Upper lobe of right lung (tissue), 1 donor: ENCODE data around the gene GABPA. TPM values are rescaled to one million over a fixed set of nuclear protein-coding genes. Genes with fewer than 3 reads are reported as not detected.
"Not testable (repeated sequence)": the region's sequence is repeated elsewhere in the genome, so short reads cannot be mapped to it uniquely, and the experiment has no call there.

Source experiments
- ATAC-seq: fragments of 200-7000 bp; cut with Tn5 transposase; one replicate; pipeline ENCODE4 v1.9.1; 2020; ENCODE audit warnings: mild to moderate bottlenecking, moderate library complexity
- DNase-seq: peaks from one replicate; pipeline ENCODE4 v3.0.0-alpha.2; 2020
- H3K27ac ChIP-seq: fragments of 200-600 bp; one replicate; pipeline ENCODE4 v1.8.0; 2022
- H3K27me3 ChIP-seq: fragments of 200-600 bp; one replicate; pipeline ENCODE4 v1.8.0; 2022; ENCODE audit warnings: mild to moderate bottlenecking
- H3K36me3 ChIP-seq: fragments of 200-600 bp; one replicate; pipeline ENCODE4 v1.8.0; 2022
- H3K4me1 ChIP-seq: fragments of 200-600 bp; one replicate; pipeline ENCODE4 v1.8.0; 2022
- H3K4me3 ChIP-seq: fragments of 200-600 bp; one replicate; pipeline ENCODE4 v1.8.0; 2022; ENCODE audit warnings: mild to moderate bottlenecking
- H3K9me3 ChIP-seq: fragments of 200-600 bp; one replicate; pipeline ENCODE4 v1.8.0; 2022
- intact Hi-C: fragments of 100-400 bp; cut with DNase I; formaldehyde crosslinking; loops from one replicate; pipeline ENCODE4 v1.11.0; 2022
- total RNA-seq: library from RNA; stranded (reverse); fragmentation: NEBNext Ultra II Directional; extraction: Animal tissue kit (Norgen Biotek cat#: 25700); gene quantifications from one replicate; pipeline ENCODE4 v1.2.1, GENCODE V29; 2021
- TF ChIP-seq, protein P1 (sequence below): fragments of 200-600 bp; IDR thresholded peaks from one replicate; pipeline ENCODE4 v1.8.0; 2022; ENCODE audit warnings: antibody characterized with exemption
- donor health status: DM: no; HTN: yes; CAD: no; lungs with severe emphysema.

GABPA gene
- total RNA-seq, 1 donor from 2014 or later = 27.8 TPM

DNA sequence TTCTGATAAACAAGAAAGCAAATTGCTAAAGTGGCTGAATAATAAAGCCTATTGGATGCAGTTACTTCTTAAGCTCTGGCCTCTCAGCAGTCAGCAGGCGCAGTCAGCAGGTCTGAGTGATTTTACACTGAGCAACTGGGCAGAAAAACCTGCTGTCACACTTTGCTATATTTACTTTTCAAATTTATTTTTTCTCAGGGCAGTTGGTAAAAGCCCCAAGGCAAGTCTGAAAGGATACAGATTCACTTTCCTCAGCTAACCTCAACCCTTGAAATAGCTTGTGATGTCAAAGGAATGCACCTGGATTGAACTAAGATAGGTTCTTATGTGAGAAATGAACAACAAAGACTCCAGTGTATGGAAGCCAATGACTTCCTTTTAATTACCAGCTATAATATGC, 34.0 kb upstream of the GABPA start:
- Histone ChIP-seq H3K27me3 (no peaks in the 10 kb centered on the region), H3K4me3 (no peak overlapping the region), H3K36me3 (no peaks in the 10 kb centered on the region), H3K4me1 (no peaks in the 10 kb centered on the region), H3K27ac (no peak overlapping the region), H3K9me3 (no peaks in the 10 kb centered on the region)
- no peak for DNase-seq
- intact Hi-C loops = no loop called here
- TF ChIP-seq, protein P1, sequence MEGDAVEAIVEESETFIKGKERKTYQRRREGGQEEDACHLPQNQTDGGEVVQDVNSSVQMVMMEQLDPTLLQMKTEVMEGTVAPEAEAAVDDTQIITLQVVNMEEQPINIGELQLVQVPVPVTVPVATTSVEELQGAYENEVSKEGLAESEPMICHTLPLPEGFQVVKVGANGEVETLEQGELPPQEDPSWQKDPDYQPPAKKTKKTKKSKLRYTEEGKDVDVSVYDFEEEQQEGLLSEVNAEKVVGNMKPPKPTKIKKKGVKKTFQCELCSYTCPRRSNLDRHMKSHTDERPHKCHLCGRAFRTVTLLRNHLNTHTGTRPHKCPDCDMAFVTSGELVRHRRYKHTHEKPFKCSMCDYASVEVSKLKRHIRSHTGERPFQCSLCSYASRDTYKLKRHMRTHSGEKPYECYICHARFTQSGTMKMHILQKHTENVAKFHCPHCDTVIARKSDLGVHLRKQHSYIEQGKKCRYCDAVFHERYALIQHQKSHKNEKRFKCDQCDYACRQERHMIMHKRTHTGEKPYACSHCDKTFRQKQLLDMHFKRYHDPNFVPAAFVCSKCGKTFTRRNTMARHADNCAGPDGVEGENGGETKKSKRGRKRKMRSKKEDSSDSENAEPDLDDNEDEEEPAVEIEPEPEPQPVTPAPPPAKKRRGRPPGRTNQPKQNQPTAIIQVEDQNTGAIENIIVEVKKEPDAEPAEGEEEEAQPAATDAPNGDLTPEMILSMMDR = no peak
- ATAC-seq = no peak

DNA sequence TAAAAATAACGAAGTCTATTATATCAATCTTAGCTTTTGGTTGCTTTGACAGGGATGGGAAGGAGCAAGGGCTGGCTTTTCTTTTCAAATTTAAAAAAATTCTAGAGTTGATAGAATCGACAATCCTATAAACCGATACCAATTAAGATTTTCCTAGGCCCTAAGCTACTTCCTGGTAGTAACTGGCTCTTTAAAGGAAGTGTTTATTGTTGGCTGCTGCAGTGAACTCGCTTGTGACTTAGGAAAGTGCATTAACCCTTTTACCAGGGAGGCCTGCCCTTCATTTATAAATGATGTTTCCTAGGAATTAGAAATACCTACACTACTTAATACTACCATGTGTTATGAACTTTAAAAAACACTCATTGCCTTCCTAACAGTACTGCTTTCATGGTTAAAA, 33.2 kb upstream of the GABPA start:
- no peak for DNase-seq
- H3K4me1 ChIP-seq = no peaks in the 10 kb centered on the region
- intact Hi-C loops = no loop called here
- no peak overlapping the region for H3K27ac ChIP-seq
- H3K27me3 ChIP-seq = no peaks in the 10 kb centered on the region
- TF ChIP-seq, protein P1 = no peak
- no peak overlapping the region for H3K4me3 ChIP-seq
- H3K9me3 ChIP-seq = no peaks in the 10 kb centered on the region
- ATAC-seq = no peak
- H3K36me3 ChIP-seq = no peaks in the 10 kb centered on the region

DNA sequence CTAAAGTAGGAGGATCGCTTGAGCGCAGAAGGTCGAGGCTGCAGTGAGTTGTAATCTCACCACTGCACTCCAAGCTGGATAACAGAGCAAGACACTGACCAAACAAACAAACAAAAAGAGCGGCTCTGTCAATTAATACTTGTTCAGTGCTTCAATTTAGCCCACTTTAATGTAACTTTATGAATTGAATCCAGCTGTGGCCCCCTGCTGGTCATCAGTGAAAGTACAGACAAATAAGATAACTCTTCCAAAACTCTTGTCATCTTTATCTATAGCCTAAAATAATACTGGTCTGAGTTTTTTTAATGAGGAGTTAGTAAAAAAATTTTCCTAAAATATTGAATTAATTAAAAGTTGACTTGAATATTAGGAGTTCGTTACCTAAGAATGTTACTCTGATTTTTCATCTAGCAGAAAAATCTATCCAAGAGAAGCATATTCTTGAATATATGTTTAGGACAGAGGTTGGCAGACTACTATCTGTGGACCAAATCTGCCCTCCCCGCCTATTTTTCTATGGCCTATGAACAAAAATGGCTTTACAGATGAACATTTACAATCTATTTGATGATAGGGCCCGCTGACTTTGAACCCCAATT, 26.2 kb upstream of the GABPA start:
- no peaks in the 10 kb centered on the region for H3K27me3 ChIP-seq
- ATAC-seq (peak; percentile 54), DNase-seq (no peak)
- H3K4me3 ChIP-seq = no peak overlapping the region
- H3K9me3 ChIP-seq = no peaks in the 10 kb centered on the region
- TF ChIP-seq, protein P1 = peak; percentile 87
- intact Hi-C loops = loop anchor here (5.0 kb wide), 1 partner anchor 101 kb away; the partner anchor contains the start of gene MRPL39
- no peaks in the 10 kb centered on the region for H3K36me3 ChIP-seq
- H3K4me1 ChIP-seq = no peaks in the 10 kb centered on the region
- no peak overlapping the region for H3K27ac ChIP-seq

DNA sequence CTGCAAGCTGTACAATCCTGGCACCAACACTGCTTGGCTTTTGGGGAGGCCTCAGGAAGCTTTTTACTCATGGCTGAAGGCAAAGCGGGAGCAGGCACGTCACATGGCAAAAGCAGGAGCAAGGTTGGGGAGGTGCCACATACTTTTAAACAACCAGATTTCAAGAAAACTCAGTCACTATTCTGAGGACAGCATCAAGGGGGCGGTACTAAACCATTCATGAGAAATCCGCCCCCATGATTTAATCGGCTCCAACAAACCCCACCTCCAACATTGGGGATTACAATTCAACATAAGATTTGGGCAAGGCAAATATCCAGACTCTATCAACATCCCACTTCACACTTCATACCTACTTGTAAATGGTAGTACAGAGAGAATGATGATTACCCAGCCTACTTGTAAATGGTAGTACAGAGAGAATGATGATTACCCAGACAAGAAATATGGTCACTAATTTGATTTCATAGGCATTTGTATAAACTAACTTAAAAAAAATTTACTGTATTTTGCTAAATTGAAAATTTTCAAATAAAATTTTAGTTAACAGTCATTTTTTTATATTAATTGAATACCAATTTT, 25.0 kb upstream of the GABPA start:
- intact Hi-C loops = loop anchor here (5.0 kb wide), 1 partner anchor 102 kb away; the partner anchor contains the start of gene MRPL39

DNA sequence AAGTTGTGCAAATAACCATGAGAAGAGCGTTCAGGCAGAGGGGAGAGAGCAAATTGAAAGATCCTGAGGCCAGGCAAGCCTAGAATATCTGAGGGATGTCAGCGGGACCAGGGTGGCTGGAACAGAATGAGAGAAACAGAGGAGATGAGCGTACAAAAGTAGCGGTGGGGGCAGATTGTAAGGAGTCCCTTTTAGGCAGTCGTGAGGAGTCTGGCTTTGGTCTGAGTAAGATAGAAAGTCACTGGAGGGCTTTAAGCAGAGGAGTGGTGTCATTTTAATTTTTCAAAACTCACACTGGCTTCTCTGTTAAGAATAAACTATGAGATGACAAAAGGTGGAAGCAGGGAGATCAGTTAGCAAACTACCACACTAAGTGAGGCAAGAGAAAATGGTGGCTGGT, 24.2 kb upstream of the GABPA start:
- H3K27me3 ChIP-seq = no peaks in the 10 kb centered on the region
- ATAC-seq (no peak), DNase-seq (no peak)
- no peaks in the 10 kb centered on the region for H3K9me3 ChIP-seq
- H3K4me3 ChIP-seq = no peak overlapping the region
- no peaks in the 10 kb centered on the region for H3K4me1 ChIP-seq
- no peaks in the 10 kb centered on the region for H3K36me3 ChIP-seq
- TF ChIP-seq, protein P1 = no peak
- H3K27ac ChIP-seq = no peak overlapping the region
- intact Hi-C loops = no loop called here

More for the DNA sequence above, 25.0 kb upstream of the GABPA start:
- no peaks in the 10 kb centered on the region for H3K9me3 ChIP-seq
- H3K36me3 ChIP-seq = no peaks in the 10 kb centered on the region
- H3K27ac ChIP-seq = no peak overlapping the region
- no peak for DNase-seq
- ATAC-seq = no peak
- no peak overlapping the region for H3K4me3 ChIP-seq
- TF ChIP-seq, protein P1 = no peak
- H3K27me3 ChIP-seq = no peaks in the 10 kb centered on the region
- H3K4me1 ChIP-seq = no peaks in the 10 kb centered on the region

- H3K36me3 ChIP-seq, DNase-seq, H3K4me1 ChIP-seq, intact Hi-C loops, ATAC-seq, H3K27ac ChIP-seq, H3K4me3 ChIP-seq, H3K27me3 ChIP-seq, H3K9me3 ChIP-seq: not testable (repeated sequence)
These were observed 20.7 kb upstream of the GABPA start for GRCh38 chr21:25714066-25714465.
